ENCODE measurements around the gene TRMT10B.
A peak's percentile ranks its signal among the peaks of the same experiment; 100 is the strongest.

The TRMT10B gene

GRCh38 chr9:37732086-37732741, 21.4 kb upstream of the TRMT10B start:
- H3K18ac ChIP-seq (ENCODE audit: low read length), result no peak overlapping the region
- no peak overlapping the region for H3K27ac ChIP-seq (replicated peaks; ENCODE audit: low read length)
- peaks cover 0 to 61% (median 20%) of the 10 kb centered on the region in 3 experiments for H3K27me3 ChIP-seq (ENCODE audit: control insufficient read depth in 3 of 3, insufficient read depth in 3 of 3, low read depth in 1 of 3, low read length in 3 of 3)
- no peak overlapping the region for H3K4me2 ChIP-seq (ENCODE audit: insufficient read depth, low read length, poor library complexity, severe bottlenecking)
- H3K4ac ChIP-seq (ENCODE audit: low read length), result no peak overlapping the region
- H3K9ac ChIP-seq (ENCODE audit: low read depth, low read length, poor library complexity), result no peak overlapping the region
- H3K36me3 ChIP-seq (replicated peaks in 1 of 2; ENCODE audit: control insufficient read depth in 2 of 2, insufficient read depth in 2 of 2, low read length in 2 of 2), result no peaks in the 10 kb centered on the region
- DNase-seq (ENCODE audit: low spot score), result no peak
- no peak overlapping the region for H3K14ac ChIP-seq (ENCODE audit: low read length)
- no peak overlapping the region for H4K91ac ChIP-seq (ENCODE audit: low read depth, low read length, poor library complexity)
- no peaks in the 10 kb centered on the region for H3K9me3 ChIP-seq (replicated peaks in 1 of 2; ENCODE audit: control insufficient read depth in 2 of 2, insufficient read depth in 1 of 2, low read depth in 1 of 2, low read length in 2 of 2)
- H3K79me1 ChIP-seq (ENCODE audit: low read depth, low read length), result no peaks in the 10 kb centered on the region
- no peak overlapping the region for H4K8ac ChIP-seq (ENCODE audit: low read depth, low read length)
- H2BK120ac ChIP-seq (ENCODE audit: low read depth, low read length), result no peak overlapping the region
- no peak overlapping the region for H2AK5ac ChIP-seq (ENCODE audit: low read depth, low read length)
- H3K4me3 ChIP-seq (ENCODE audit: low read length in 2 of 2), result no peak overlapping the region
- no peak overlapping the region for H2BK15ac ChIP-seq (ENCODE audit: low read length)
- H3K4me1 ChIP-seq (ENCODE audit: control insufficient read depth in 2 of 2, insufficient read depth in 1 of 2, low read depth in 1 of 2, low read length in 2 of 2), result peaks cover 0 to 9% of the 10 kb centered on the region in 2 donors
- no peak overlapping the region for H2BK12ac ChIP-seq (ENCODE audit: low read length)
- no peak overlapping the region for H2AFZ ChIP-seq (ENCODE audit: low read length)
- no CpG with 5 or more reads among the region's 10 CpGs for WGBS, 2 donors (ENCODE audit: extremely low coverage in 2 of 2, insufficient read length in 2 of 2, insufficient replicate concordance in 1 of 2)
- no peak overlapping the region for H2BK5ac ChIP-seq (ENCODE audit: low read length)
- no peak overlapping the region for H3K23ac ChIP-seq (ENCODE audit: low read depth, low read length, poor library complexity)

- no CpG with 5 or more reads among the region's 2 CpGs for WGBS, 2 donors (ENCODE audit: extremely low coverage in 2 of 2, insufficient read length in 2 of 2, insufficient replicate concordance in 1 of 2)
- peaks cover 0 to 59% (median 20%) of the 10 kb centered on the region in 3 experiments for H3K27me3 ChIP-seq (ENCODE audit: control insufficient read depth in 3 of 3, insufficient read depth in 3 of 3, low read depth in 1 of 3, low read length in 3 of 3)
- H3K4me2 ChIP-seq (ENCODE audit: insufficient read depth, low read length, poor library complexity, severe bottlenecking), result no peak overlapping the region
- no peak overlapping the region for H3K4ac ChIP-seq (ENCODE audit: low read length)
- H3K4me3 ChIP-seq (ENCODE audit: low read length in 2 of 2), result no peak overlapping the region
- H2BK12ac ChIP-seq (ENCODE audit: low read length), result no peak overlapping the region
- H3K23ac ChIP-seq (ENCODE audit: low read depth, low read length, poor library complexity), result no peak overlapping the region
- no peak overlapping the region for H3K14ac ChIP-seq (ENCODE audit: low read length)
- H3K27ac ChIP-seq (replicated peaks; ENCODE audit: low read length), result no peak overlapping the region
- peaks cover 0 to 9% of the 10 kb centered on the region in 2 donors for H3K4me1 ChIP-seq (ENCODE audit: control insufficient read depth in 2 of 2, insufficient read depth in 1 of 2, low read depth in 1 of 2, low read length in 2 of 2)
- no peak overlapping the region for H2AFZ ChIP-seq (ENCODE audit: low read length)
- no peak overlapping the region for H4K91ac ChIP-seq (ENCODE audit: low read depth, low read length, poor library complexity)
- DNase-seq (ENCODE audit: low spot score), result no peak
- H3K18ac ChIP-seq (ENCODE audit: low read length), result no peak overlapping the region
- no peak overlapping the region for H2BK5ac ChIP-seq (ENCODE audit: low read length)
- no peak overlapping the region for H3K9ac ChIP-seq (ENCODE audit: low read depth, low read length, poor library complexity)
- H2BK15ac ChIP-seq (ENCODE audit: low read length), result no peak overlapping the region
- H2AK5ac ChIP-seq (ENCODE audit: low read depth, low read length), result no peak overlapping the region
- H2BK120ac ChIP-seq (ENCODE audit: low read depth, low read length), result no peak overlapping the region
- no peak overlapping the region for H4K8ac ChIP-seq (ENCODE audit: low read depth, low read length)
- no peaks in the 10 kb centered on the region for H3K9me3 ChIP-seq (replicated peaks in 1 of 2; ENCODE audit: control insufficient read depth in 2 of 2, insufficient read depth in 1 of 2, low read depth in 1 of 2, low read length in 2 of 2)
- H3K79me1 ChIP-seq (ENCODE audit: low read depth, low read length), result no peaks in the 10 kb centered on the region
- no peaks in the 10 kb centered on the region for H3K36me3 ChIP-seq (replicated peaks in 1 of 2; ENCODE audit: control insufficient read depth in 2 of 2, insufficient read depth in 2 of 2, low read length in 2 of 2)
Observed at GRCh38 chr9:37732952-37733351, 20.7 kb upstream of the TRMT10B start.

GRCh38 chr9:37739222-37739621, 14.4 kb upstream of the TRMT10B start:
- no peaks in the 10 kb centered on the region for H3K79me1 ChIP-seq (ENCODE audit: low read depth, low read length)
- no peak overlapping the region for H4K91ac ChIP-seq (ENCODE audit: low read depth, low read length, poor library complexity)
- H3K4me3 ChIP-seq (ENCODE audit: low read length in 2 of 2), result no peak overlapping the region
- no peak overlapping the region for H3K4me2 ChIP-seq (ENCODE audit: insufficient read depth, low read length, poor library complexity, severe bottlenecking)
- no peak overlapping the region for H3K27ac ChIP-seq (replicated peaks; ENCODE audit: low read length)
- no CpG with 5 or more reads among the region's 5 CpGs for WGBS, 2 donors (ENCODE audit: extremely low coverage in 2 of 2, insufficient read length in 2 of 2, insufficient replicate concordance in 1 of 2)
- no peak overlapping the region for H2BK15ac ChIP-seq (ENCODE audit: low read length)
- no peak overlapping the region for H4K8ac ChIP-seq (ENCODE audit: low read depth, low read length)
- H3K18ac ChIP-seq (ENCODE audit: low read length), result no peak overlapping the region
- no peak overlapping the region for H2AFZ ChIP-seq (ENCODE audit: low read length)
- H3K36me3 ChIP-seq (replicated peaks in 1 of 2; ENCODE audit: control insufficient read depth in 2 of 2, insufficient read depth in 2 of 2, low read length in 2 of 2), result no peaks in the 10 kb centered on the region
- H2AK5ac ChIP-seq (ENCODE audit: low read depth, low read length), result no peak overlapping the region
- no peaks in the 10 kb centered on the region for H3K9me3 ChIP-seq (replicated peaks in 1 of 2; ENCODE audit: control insufficient read depth in 2 of 2, insufficient read depth in 1 of 2, low read depth in 1 of 2, low read length in 2 of 2)
- no peak for DNase-seq (ENCODE audit: low spot score)
- H2BK12ac ChIP-seq (ENCODE audit: low read length), result no peak overlapping the region
- H3K9ac ChIP-seq (ENCODE audit: low read depth, low read length, poor library complexity), result no peak overlapping the region
- peaks cover 0 to 28% (median 2%) of the 10 kb centered on the region in 3 experiments for H3K27me3 ChIP-seq (ENCODE audit: control insufficient read depth in 3 of 3, insufficient read depth in 3 of 3, low read depth in 1 of 3, low read length in 3 of 3)
- H2BK5ac ChIP-seq (ENCODE audit: low read length), result no peak overlapping the region
- H3K14ac ChIP-seq (ENCODE audit: low read length), result no peak overlapping the region
- H2BK120ac ChIP-seq (ENCODE audit: low read depth, low read length), result no peak overlapping the region
- H3K4ac ChIP-seq (ENCODE audit: low read length), result no peak overlapping the region
- no peak overlapping the region for H3K23ac ChIP-seq (ENCODE audit: low read depth, low read length, poor library complexity)
- H3K4me1 ChIP-seq (ENCODE audit: control insufficient read depth in 2 of 2, insufficient read depth in 1 of 2, low read depth in 1 of 2, low read length in 2 of 2), result peaks cover 0 to 11% of the 10 kb centered on the region in 2 donors

GRCh38 chr9:37740128-37740527, 13.5 kb upstream of the TRMT10B start:
- no peak overlapping the region for H4K91ac ChIP-seq (ENCODE audit: low read depth, low read length, poor library complexity)
- H3K79me1 ChIP-seq (ENCODE audit: low read depth, low read length), result no peaks in the 10 kb centered on the region
- no CpG with 5 or more reads among the region's 16 CpGs for WGBS, 2 donors (ENCODE audit: extremely low coverage in 2 of 2, insufficient read length in 2 of 2, insufficient replicate concordance in 1 of 2)

More at GRCh38 chr9:37740128-37740527, 13.5 kb upstream of the TRMT10B start:
- Histone ChIP-seq H3K27ac (replicated peaks; ENCODE audit: low read length) (no peak overlapping the region), H3K4ac (ENCODE audit: low read length) (no peak overlapping the region), H3K14ac (ENCODE audit: low read length) (no peak overlapping the region), H2BK12ac (ENCODE audit: low read length) (no peak overlapping the region), H3K9ac (ENCODE audit: low read depth, low read length, poor library complexity) (no peak overlapping the region), H2AK5ac (ENCODE audit: low read depth, low read length) (no peak overlapping the region), H2BK5ac (ENCODE audit: low read length) (peak overlapping the region; percentile 16), H2BK120ac (ENCODE audit: low read depth, low read length) (peak overlapping the region; percentile 61), H3K18ac (ENCODE audit: low read length) (peak overlapping the region; percentile 41), H3K4me3 (ENCODE audit: low read length in 2 of 2) (no peak overlapping the region), H2AFZ (ENCODE audit: low read length) (no peak overlapping the region), H3K4me2 (ENCODE audit: insufficient read depth, low read length, poor library complexity, severe bottlenecking) (no peak overlapping the region), H2BK15ac (ENCODE audit: low read length) (peak overlapping the region; percentile 53), H3K9me3 (replicated peaks in 1 of 2; ENCODE audit: control insufficient read depth in 2 of 2, insufficient read depth in 1 of 2, low read depth in 1 of 2, low read length in 2 of 2) (no peaks in the 10 kb centered on the region), H3K4me1 (ENCODE audit: control insufficient read depth in 2 of 2, insufficient read depth in 1 of 2, low read depth in 1 of 2, low read length in 2 of 2) (peaks cover 0 to 11% of the 10 kb centered on the region in 2 donors), H4K8ac (ENCODE audit: low read depth, low read length) (no peak overlapping the region), H3K27me3 (ENCODE audit: control insufficient read depth in 3 of 3, insufficient read depth in 3 of 3, low read depth in 1 of 3, low read length in 3 of 3) (peaks cover 0 to 19% (median 2%) of the 10 kb centered on the region in 3 experiments), H3K36me3 (replicated peaks in 1 of 2; ENCODE audit: control insufficient read depth in 2 of 2, insufficient read depth in 2 of 2, low read length in 2 of 2) (no peaks in the 10 kb centered on the region), H3K23ac (ENCODE audit: low read depth, low read length, poor library complexity) (peak overlapping the region; percentile 1)
- DNase-seq (ENCODE audit: low spot score), result no peak

Measured in neuronal stem cell (in vitro differentiated cells).